Measurements from ENCODE around the gene ENDOV.

ENDOV gene

GRCh38 chr17:80432350-80432955 is 17.5 kb downstream of the ENDOV start:
- DNase-seq = no peak

GRCh38 chr17:80432961-80433550 is 18.1 kb downstream of the ENDOV start:
- no peak for DNase-seq

GRCh38 chr17:80433916-80434666 is 19.1 kb downstream of the ENDOV start:
- no peak for DNase-seq

- no peak for DNase-seq
Measured at GRCh38 chr17:80437532-80437931, 22.6 kb downstream of the ENDOV start.

- no peak for DNase-seq
Measured at GRCh38 chr17:80438806-80439205, 23.8 kb downstream of the ENDOV start.

- no peak for DNase-seq
Measured at GRCh38 chr17:80439499-80439898, 24.5 kb downstream of the ENDOV start.

- DNase-seq = no peak
Measured at GRCh38 chr17:80441133-80441578, 26.2 kb downstream of the ENDOV start.

GRCh38 chr17:80441598-80442322 is 26.8 kb downstream of the ENDOV start:
- DNase-seq = no peak

- no peak for DNase-seq
Measured at GRCh38 chr17:80442323-80442659, 27.3 kb downstream of the ENDOV start.

- DNase-seq = no peak
Measured at GRCh38 chr17:80442764-80443163, 27.8 kb downstream of the ENDOV start.

- DNase-seq = no peak
Measured at GRCh38 chr17:80443498-80443897, 28.5 kb downstream of the ENDOV start.

- DNase-seq = no peak
Measured at GRCh38 chr17:80443916-80444643, 29.1 kb downstream of the ENDOV start.

- no peak for DNase-seq
Measured at GRCh38 chr17:80444644-80444979, 29.6 kb downstream of the ENDOV start.

- DNase-seq = no peak
Measured at GRCh38 chr17:80445007-80445725, 30.2 kb downstream of the ENDOV start.

GRCh38 chr17:80445726-80446110 is 30.8 kb downstream of the ENDOV start:
- DNase-seq = no peak

- no peak for DNase-seq
Measured at GRCh38 chr17:80446645-80447405, 31.9 kb downstream of the ENDOV start.

- no peak for DNase-seq
Measured at GRCh38 chr17:80447790-80448189, 32.8 kb downstream of the ENDOV start.

- DNase-seq = no peak
Measured at GRCh38 chr17:80449194-80449929, 34.4 kb downstream of the ENDOV start.

- no peak for DNase-seq
Measured at GRCh38 chr17:80449930-80450576, 35.1 kb downstream of the ENDOV start.

GRCh38 chr17:80451104-80451775 is 36.3 kb downstream of the ENDOV start:
- no peak for DNase-seq

Measured in NCI-H510A (cell line).